Fibroblast of mammary gland (primary cell): Measurements from ENCODE around the gene SETBP1.
A peak's percentile ranks its signal among the peaks of the same experiment; 100 is the strongest.

Experiments
- DNase-seq: peaks from one replicate; pipeline ENCODE4 v3.0.0-alpha.2; 2010; ENCODE audit warnings: low read depth
- H3K4me3 ChIP-seq: 2 replicates; pipeline ENCODE4 v1.5.1; 2011; ENCODE audit warnings: low read depth, mild to moderate bottlenecking, low read length, moderate library complexity; ENCODE audit not compliant: control insufficient read depth
- TF ChIP-seq, protein P1 (sequence below): conservative IDR thresholded peaks from 2 replicates; pipeline ENCODE4 v1.5.1; 2011; ENCODE audit warnings: low read depth, low read length, inconsistent platforms; ENCODE audit not compliant: control insufficient read depth, insufficient read depth

The SETBP1 gene

DNA sequence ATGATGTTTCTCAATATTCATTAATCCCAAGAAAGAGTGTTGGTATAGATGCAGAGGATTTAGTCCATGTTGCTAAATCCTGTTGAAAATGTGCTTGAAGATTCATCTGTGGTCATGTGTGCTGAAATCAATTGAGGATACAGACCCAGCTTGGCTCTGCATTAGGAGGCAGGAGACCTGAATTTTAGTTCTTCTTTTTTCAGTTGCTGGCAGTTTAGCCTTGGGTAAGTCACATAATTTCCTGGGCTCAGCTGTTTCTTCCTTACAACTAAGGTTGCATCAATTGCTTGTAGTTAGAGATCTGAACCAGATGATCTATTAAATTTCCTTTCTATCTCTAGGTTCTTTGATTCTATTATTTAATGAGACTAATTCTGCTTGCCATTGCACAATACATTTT is 54.4 kb downstream of the SETBP1 start:
- no peak for DNase-seq
- H3K4me3 ChIP-seq: no peak overlapping the region
- TF ChIP-seq, protein P1, sequence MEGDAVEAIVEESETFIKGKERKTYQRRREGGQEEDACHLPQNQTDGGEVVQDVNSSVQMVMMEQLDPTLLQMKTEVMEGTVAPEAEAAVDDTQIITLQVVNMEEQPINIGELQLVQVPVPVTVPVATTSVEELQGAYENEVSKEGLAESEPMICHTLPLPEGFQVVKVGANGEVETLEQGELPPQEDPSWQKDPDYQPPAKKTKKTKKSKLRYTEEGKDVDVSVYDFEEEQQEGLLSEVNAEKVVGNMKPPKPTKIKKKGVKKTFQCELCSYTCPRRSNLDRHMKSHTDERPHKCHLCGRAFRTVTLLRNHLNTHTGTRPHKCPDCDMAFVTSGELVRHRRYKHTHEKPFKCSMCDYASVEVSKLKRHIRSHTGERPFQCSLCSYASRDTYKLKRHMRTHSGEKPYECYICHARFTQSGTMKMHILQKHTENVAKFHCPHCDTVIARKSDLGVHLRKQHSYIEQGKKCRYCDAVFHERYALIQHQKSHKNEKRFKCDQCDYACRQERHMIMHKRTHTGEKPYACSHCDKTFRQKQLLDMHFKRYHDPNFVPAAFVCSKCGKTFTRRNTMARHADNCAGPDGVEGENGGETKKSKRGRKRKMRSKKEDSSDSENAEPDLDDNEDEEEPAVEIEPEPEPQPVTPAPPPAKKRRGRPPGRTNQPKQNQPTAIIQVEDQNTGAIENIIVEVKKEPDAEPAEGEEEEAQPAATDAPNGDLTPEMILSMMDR: no peak

DNA sequence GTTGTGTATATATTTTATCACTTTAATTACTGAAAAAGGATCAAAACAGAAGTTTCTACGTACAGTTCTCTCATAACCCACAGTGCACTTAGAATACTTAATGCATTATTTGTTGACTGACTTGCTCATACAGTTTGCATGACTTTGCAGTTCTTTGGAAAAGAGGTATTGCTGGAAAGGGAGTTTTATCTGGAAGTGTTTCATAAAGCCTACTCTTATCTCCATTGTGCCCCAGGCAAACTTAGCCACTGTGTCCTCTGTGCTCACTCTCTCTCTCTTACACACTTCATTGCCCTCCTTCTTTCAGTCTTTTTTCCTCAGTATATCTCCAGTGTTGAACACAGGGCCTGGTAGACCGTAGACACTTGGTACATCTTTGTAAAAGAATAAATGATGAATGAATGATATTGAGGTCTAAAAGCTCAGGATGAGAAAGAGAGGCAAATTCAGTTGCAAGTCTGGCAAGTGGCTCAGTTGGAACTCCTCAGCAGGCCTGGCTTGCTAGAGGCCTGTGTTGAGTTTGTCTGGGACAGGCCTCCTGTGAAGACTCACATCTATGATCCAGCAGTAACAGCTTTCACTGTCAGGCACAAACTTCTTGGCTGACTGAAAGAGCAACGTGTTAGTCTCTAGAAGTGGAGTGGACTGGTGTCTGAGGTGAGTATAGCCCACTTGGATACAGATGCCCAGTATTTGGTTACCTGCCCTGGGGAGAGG is 56.1 kb downstream of the SETBP1 start:
- no peak for DNase-seq
- H3K4me3 ChIP-seq: no peak overlapping the region
- TF ChIP-seq, protein P1: no peak

DNA sequence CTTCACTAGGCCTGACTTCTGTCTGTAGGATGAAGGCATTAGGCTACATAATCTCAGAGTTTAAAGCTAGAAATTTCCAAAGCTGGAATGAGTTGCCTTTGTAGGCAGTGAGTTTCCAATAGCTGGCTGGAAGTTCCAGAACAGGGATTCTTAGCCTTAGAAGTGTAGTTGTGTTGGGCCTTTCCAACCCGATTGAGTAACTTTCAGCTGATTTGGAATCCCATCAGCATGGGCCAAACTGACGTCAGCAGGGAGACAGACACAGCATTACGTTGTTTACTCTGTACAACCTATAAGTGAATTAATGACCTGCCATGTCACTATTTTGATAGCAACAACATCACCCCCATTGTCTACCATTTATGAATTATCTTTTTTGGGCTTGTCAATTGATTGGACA is 56.9 kb downstream of the SETBP1 start:
- DNase-seq: peak; percentile 51
- TF ChIP-seq, protein P1: no peak
- H3K4me3 ChIP-seq: no peak overlapping the region

DNA sequence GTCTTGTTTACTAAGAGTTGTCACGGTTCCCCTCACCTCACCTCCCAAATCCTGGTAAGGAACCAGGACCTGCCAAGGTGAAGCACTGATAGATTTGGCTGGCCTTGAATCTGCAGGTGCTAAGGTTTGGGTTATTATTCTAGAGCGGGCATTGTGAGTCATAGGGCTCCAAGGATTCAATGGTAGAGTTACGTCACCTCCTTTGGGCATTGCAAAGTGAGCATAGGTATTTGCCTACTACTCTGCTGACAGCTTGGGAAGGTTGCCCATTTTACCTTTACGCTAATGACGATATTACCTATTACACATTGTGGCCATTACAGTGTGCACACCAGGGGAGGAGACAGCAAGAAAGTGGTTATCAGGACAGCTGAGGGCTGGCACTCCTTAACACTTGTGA is 59.3 kb downstream of the SETBP1 start:
- H3K4me3 ChIP-seq: no peak overlapping the region
- DNase-seq: no peak
- TF ChIP-seq, protein P1: no peak

DNA sequence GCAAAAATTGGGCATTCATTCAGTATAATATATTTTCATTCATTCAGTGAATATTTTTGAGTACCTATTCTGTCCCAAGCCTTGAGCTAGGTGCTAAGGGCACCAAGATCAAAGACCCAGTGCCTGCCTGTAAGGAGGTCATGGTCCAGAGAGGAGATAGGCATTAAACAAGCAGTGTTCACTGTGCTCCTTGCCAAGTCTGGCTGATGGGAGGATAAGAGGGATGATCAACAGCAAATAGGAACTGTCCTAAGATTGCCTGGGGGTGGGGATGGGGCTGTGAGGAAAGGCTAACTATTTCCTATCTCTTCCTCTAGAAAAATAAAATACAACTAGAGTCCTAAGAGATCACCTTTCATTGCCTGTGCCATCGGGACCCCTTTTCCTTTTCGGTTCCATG is 60.4 kb downstream of the SETBP1 start:
- no peak for DNase-seq
- TF ChIP-seq, protein P1: no peak

DNA sequence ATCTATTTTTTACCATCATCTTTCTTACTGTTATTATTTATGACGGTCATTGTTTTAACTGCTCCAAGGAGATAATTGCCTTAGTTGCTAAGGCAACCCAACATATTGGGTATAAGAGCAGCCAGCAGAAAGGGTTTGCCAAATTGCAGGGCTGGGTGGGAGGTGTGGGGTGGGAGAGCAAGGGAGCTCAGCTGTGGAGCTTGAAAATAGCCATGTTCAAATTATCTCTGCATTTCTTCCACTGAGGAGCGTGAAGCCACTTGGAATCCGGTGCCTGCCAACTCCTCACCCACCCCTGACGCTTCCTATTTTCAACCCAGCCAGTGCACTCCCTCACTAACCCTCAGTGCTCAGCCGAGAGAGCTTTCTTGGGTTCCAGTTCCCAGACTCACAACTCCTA is 60.8 kb downstream of the SETBP1 start:
- DNase-seq: no peak
- TF ChIP-seq, protein P1: no peak
- H3K4me3 ChIP-seq: no peak overlapping the region

More for the DNA sequence above, 60.4 kb downstream of the SETBP1 start:
- H3K4me3 ChIP-seq: no peak overlapping the region

DNA sequence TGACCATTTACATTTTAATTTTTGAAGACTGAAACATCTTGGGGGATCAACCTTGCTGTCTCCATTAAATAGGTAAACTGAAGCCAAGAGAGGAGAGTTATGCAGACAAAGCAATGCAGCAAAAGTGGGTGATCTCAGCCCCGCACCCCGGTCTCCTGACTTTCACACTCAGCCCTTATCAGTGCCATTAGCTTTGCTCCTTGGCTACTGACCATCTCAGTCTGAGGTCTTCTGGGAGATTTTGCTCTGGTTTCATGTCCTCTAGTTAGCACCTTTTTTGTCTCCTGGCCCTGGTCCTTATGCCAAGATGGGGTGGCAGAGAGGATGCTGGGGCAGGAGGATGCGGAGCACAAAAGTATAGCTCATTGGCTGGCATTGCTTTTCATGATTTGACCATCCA is 61.4 kb downstream of the SETBP1 start:
- TF ChIP-seq, protein P1: no peak
- no peak overlapping the region for H3K4me3 ChIP-seq
- no peak for DNase-seq
